Measurements from ENCODE around the gene FOXQ1. TPM values are rescaled to one million over a fixed set of nuclear protein-coding genes. Genes with fewer than 3 reads are reported as not detected.

FOXQ1 gene
- total and polyA plus RNA-seq, 2 of the 13 experiments (the other 11 are each of a cell fraction or from before 2014, with no cell fraction given), result 35.2 to 39.8 TPM

DNA sequence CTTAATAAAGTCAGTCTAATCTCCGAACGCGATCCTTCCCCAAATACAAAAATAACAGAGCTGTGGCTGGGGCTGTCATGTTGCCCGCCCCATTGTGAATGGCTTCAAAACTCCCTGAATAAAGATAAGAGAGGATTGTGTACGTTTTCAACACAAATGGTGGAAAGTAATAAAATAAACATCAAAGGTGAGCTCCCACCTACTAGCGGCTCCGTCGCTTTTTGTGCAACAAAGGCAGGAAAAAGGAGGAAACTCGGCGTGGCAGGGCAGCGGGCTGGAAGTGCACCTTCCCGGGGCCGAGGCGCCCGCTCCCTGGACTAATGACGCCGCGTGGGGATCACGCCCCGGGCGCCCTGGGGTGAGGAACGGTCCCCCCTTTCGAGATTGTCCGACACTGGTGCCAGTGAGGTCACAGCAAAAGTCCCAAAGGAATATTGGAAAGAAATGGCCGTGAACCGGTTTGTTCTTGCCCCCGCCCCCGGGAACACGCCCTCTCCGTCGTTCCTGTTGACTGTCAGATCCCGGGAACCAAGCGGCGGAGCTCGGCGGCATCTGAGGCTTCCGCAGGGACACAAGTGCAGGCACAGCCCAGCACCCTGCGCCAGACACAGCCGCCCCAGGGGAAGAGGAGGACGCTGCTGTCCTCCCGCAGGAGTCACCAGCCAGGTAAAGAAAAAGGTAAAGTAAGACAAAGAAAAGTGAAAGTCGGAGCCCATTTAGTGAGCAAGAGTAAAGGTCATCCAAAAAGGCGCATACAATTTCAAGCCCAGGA, 1.1 kb upstream of the FOXQ1 start (continued):
- no peak for TF ChIP-seq ZNF496 (CRISPR knock-in tag; IDR thresholded peaks at IDR 0.05; ENCODE audit: insufficient replicate concordance)
- TF ChIP-seq ZNF782 (CRISPR knock-in tag; IDR thresholded peaks at IDR 0.05; ENCODE audit: borderline replicate concordance), result no peak
- no peak; the same call in 1 of the 2 replicates for TF ChIP-seq ZNF574 (CRISPR knock-in tag; IDR thresholded peaks at IDR 0.05)
- TF ChIP-seq ZNF503 (CRISPR knock-in tag; IDR thresholded peaks at IDR 0.05), result no peak
- no peak for TF ChIP-seq ATF7 (IDR thresholded peaks at IDR 0.05)
- no peak; the same call in 1 of the 2 replicates for TF ChIP-seq ATF7 (CRISPR knock-in tag; IDR thresholded peaks at IDR 0.05)
- peak; percentile 84 for TF ChIP-seq ZSCAN21 (CRISPR knock-in tag; IDR thresholded peaks at IDR 0.05; ENCODE audit: borderline replicate concordance)
- no peak for TF ChIP-seq ZNF510 (CRISPR knock-in tag; IDR thresholded peaks at IDR 0.05; ENCODE audit: low read depth)
- TF ChIP-seq MIXL1 (CRISPR knock-in tag; IDR thresholded peaks at IDR 0.05), result no peak
- TF ChIP-seq ZNF549 (CRISPR knock-in tag; IDR thresholded peaks at IDR 0.05), result no peak
- TF ChIP-seq ZNF282 (IDR thresholded peaks at IDR 0.05; ENCODE audit: partially characterized antibody), result no peak
- no peak for TF ChIP-seq ARNT2 (CRISPR knock-in tag; IDR thresholded peaks at IDR 0.05; ENCODE audit: low read depth)
- no peak for TF ChIP-seq MYPOP (CRISPR knock-in tag; IDR thresholded peaks at IDR 0.05)
- TF ChIP-seq GATA4 (IDR thresholded peaks at IDR 0.05; ENCODE audit: borderline replicate concordance, low read depth), result 0 out of 2 replicates have a peak, but pooled peaks have one; percentile 64
- peak; percentile 11 for TF ChIP-seq ZNF383 (CRISPR knock-in tag; IDR thresholded peaks at IDR 0.05; ENCODE audit: borderline replicate concordance)
- TF ChIP-seq, protein P1, sequence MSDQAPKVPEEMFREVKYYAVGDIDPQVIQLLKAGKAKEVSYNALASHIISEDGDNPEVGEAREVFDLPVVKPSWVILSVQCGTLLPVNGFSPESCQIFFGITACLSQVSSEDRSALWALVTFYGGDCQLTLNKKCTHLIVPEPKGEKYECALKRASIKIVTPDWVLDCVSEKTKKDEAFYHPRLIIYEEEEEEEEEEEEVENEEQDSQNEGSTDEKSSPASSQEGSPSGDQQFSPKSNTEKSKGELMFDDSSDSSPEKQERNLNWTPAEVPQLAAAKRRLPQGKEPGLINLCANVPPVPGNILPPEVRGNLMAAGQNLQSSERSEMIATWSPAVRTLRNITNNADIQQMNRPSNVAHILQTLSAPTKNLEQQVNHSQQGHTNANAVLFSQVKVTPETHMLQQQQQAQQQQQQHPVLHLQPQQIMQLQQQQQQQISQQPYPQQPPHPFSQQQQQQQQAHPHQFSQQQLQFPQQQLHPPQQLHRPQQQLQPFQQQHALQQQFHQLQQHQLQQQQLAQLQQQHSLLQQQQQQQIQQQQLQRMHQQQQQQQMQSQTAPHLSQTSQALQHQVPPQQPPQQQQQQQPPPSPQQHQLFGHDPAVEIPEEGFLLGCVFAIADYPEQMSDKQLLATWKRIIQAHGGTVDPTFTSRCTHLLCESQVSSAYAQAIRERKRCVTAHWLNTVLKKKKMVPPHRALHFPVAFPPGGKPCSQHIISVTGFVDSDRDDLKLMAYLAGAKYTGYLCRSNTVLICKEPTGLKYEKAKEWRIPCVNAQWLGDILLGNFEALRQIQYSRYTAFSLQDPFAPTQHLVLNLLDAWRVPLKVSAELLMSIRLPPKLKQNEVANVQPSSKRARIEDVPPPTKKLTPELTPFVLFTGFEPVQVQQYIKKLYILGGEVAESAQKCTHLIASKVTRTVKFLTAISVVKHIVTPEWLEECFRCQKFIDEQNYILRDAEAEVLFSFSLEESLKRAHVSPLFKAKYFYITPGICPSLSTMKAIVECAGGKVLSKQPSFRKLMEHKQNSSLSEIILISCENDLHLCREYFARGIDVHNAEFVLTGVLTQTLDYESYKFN (CRISPR knock-in tag; conservative IDR thresholded peaks at IDR 0.05), result peak; percentile 39
- TF ChIP-seq, protein P2, sequence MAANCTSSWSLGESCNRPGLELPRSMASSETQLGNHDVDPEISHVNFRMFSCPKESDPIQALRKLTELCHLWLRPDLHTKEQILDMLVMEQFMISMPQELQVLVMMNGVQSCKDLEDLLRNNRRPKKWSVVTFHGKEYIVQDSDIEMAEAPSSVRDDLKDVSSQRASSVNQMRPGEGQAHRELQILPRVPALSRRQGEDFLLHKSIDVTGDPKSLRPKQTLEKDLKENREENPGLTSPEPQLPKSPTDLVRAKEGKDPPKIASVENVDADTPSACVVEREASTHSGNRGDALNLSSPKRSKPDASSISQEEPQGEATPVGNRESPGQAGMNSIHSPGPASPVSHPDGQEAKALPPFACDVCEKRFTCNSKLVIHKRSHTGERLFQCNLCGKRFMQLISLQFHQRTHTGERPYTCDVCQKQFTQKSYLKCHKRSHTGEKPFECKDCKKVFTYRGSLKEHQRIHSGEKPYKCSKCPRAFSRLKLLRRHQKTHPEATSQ (CRISPR knock-in tag; IDR thresholded peaks at IDR 0.05; ENCODE audit: borderline replicate concordance), result no peak
- TF ChIP-seq KMT2B (CRISPR knock-in tag; IDR thresholded peaks at IDR 0.05), result peak; percentile 74; the same call in 1 of the 2 replicates
